NCI-H2171 treated with DMSO at 0.1 percent for 48 hours (cell line): Measurements from ENCODE around the gene LRRC66.

Experiments
- DNase-seq: peaks from one replicate; lab custom pipeline; 2025; lab: John Stamatoyannopoulos, UW

LRRC66 gene

DNA sequence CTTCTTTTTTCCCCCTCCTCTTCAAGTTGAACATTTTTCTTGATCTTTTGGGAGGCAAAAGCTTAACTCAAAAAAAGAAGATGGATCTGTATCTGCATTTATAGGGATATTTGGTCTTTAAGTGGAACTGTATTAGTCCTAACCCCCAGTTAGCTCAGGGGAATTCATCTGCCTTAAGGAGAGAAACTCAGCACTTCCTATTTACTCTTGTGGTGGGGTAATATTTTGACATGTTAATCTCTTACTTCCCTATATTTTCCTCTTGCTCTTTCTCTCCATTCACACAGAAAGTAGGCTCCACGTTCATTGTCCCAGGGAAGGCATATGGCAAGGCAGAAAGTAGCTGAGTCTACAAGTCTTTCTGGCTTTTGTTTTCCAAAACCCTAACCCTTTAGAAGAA lies 5.3 kb downstream of the LRRC66 start:
- no peak for DNase-seq

DNA sequence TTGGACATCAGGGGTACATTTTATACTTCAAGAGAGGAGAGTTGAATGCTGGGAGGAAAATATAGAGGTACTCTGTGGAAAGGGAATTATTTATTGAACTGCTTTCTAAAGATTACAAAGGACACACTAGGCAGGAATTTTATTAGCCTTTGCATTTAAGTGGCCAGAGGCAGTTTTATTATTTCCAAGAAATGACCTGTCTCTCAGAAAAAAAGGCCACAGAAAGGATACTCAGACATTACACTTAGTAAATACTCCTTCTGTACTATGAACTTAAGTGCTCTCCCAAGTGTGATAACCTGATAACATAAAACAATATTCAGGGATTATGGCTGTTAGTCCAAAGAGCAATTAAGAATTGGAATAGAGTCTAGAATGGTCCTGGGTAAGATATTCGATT lies 7.5 kb downstream of the LRRC66 start:
- DNase-seq = no peak

DNA sequence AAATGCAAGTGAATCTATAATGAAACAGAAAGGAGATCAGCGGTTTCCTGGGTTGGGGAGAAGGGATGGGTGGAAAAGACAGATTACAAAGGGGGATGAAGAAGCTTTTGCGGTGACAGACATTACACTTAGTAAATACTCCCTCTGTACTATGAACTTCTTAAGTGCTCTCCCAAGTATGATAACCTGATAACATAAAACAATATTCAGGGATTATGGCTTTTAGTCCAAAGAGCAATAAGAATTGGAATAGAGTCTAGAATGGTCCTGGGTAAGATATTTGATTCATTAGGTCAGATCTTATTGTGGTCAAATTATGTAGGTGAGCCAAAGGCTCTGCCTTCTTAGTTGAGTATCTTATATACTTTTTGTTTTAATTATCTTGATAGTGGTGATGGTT lies 9.2 kb downstream of the LRRC66 start:
- DNase-seq = no peak

DNA sequence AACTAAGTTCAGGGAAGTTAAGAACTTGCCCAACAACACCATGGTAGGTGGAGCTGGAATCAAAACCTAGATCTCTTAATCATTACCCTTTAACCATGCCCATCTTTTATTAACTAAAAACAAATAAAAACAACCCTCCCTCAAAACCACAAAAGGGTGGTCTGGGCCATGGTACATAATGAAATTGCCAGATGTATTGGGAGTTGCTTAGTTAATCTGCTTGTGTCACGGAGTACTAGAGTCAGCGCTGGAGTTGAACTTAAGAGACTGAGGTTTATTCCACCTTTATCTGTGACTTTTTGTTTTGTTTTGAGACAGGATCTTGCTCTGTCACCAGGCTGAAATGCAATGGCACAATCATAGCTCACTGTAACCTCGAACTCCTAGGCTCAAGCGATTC lies 13.3 kb downstream of the LRRC66 start:
- no peak for DNase-seq

DNA sequence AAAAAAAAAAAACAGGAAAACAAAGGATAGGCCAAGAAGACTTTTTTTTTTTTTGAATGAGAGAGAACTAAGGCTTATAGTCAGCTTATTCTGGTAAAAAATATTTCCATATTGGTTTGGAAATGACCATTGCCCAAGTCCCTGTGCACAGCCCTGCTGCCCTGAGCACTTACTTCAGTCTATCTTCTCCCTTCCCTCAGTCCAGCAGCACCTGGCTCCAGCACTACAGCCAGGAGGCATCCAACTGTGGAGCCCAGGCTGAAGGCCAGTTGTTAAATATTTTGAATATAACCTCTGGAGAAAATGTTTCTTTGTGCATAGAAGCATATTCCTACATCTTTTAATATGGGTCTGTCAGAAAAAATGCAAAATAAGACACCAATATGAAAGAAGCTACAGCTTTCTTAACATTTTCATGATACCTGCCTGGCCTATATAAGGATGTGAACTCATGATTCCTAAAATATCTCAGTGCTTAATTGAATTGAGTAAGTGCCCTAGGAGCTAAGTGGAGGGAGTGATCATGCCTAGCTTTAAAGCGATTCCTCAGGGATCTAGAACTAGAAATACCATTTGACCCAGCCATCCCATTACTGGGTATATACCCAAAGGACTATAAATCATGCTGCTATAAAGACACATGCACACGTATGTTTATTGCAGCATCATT lies 14.4 kb downstream of the LRRC66 start:
- no peak for DNase-seq

DNA sequence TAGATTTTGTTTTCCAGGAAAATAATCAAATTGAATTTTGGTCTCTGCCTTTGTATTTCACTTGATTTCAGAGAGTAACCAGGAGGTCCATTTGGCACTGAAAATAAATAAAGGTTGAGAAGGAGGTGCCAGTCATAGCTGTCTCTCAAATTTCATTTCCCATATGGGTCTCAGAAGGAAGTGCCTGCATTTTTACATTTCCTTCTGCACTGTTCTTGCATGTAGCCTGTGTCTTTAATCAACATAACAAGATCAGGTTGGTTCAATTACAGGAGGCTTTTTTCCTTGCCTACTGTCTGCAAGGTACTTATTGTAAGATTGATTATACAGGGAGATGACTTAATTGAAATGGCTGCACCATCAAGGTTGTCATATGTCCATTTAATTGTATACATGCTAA lies 15.7 kb downstream of the LRRC66 start:
- DNase-seq = no peak

DNA sequence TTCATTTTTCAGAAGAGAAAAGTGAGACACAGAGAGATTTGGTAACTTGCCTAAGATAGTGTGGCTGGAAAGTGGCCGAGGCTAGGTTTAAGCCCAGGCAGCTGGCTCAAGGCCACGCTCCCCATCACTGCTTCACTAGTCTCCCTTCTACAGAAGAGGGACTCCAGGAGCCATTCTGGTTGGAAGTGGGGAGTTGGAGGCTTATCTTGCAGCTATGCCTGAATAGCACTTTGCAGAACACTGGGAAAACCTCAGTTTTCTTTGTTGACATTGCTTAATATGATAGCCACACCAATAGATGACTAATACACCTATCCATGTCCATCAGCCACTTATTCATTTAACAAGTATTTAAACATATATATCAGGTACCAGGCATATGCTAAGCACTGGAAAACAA lies 18.5 kb downstream of the LRRC66 start:
- DNase-seq = no peak

DNA sequence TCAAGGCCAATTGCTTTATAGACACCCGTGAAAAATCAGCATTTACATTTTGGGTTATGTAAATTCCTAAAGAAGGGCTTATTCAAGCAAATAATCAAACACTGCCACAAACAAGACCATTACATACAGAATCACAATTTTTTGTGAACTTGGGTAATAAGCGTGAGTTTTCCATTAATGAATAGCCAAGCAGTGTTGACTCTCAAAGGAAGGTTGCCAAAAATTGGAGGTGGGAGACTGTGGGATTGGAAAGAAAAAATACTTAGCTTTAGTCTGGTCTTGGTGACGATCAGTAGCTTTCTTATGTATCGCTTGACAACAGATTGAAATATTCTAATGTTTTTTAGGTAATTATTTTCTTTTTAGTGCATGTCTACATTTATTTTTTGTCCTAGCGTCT lies 20.9 kb downstream of the LRRC66 start:
- DNase-seq = no peak

DNA sequence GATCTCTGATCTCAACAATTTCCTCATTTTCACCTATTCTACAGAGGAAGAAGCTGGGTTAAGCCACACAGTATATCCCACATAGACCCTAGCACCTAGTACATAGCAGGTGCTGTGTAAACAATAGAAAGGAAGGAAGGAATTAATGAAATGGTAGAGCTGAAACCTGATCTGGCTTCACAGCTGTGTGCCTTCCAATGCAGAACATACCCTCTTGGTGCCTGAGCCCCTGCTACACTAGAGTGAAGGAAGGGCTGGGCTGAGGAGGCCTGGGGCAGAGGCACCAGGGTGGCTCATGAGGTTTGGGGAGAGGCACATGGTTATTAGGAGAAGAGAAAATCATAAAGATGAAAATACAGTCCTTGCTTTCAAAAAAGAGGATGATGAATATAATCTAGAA lies 21.3 kb downstream of the LRRC66 start:
- DNase-seq = peak; percentile 2

DNA sequence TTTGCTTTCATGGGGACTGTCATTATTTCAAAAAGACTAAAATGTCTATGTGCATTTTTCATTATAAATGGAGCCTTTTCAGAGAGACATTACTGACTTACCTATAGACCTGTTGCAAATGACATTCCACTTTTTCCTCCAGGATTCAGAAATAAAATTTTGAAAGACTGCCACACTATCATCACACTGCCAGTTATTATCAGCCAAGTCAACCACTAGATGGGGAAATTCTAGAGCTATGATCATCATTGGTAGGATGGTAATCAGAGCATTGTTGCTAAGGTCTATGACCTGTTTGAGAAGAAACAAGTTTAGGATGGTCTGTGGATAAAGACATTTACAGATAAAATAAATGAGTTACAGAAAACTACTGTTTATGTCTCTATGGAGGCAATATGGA lies 22.5 kb downstream of the LRRC66 start:
- DNase-seq = no peak

DNA sequence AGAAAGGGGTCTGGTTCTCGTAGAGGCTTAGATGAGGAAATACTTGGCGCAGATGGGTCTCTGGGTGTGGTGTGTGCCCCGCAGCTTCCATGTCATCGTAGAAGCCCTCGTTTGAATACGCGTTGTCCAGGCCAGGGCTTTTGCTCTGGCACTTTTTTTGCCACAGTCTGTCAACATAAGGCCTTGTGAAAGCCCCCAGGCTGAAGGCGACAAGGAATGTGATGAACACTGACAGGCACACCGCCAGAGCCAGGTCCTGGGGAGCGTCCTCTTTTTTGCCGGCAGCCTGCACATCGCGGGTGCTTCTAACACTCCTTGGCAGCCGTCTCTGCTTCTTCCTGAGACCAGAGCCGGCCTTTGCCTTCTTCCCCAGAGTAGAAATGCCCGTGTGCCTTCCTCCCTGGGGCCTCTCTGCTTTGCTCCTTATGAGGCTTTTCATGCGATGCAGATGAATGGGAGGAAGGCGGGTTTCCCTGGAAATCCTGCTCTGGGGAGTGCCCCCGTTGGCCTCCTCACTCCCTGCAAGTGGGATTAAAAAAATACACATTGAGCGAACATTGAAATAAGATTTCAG lies 24.4 kb downstream of the LRRC66 start:
- no peak for DNase-seq

DNA sequence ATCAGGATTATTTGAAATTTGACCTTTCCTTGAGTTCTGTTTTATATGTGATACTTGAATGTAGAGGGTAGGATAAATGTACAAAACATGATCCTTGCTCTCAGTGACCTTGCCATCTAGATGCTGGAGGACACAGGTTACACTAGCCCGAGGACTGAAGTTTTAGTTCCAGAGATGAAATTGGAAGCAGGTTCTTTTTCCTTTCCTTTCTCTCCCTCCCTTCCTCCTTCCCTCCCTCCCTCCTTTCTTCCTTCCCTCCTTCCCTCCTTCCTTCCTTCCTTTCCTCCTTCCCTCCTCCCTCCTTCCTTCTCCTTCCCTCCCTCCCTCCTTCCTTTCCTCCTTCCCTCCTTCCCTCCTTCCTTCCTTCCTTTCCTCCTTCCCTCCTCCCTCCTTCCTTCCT lies 54.3 kb downstream of the LRRC66 start:
- DNase-seq = no peak

DNA sequence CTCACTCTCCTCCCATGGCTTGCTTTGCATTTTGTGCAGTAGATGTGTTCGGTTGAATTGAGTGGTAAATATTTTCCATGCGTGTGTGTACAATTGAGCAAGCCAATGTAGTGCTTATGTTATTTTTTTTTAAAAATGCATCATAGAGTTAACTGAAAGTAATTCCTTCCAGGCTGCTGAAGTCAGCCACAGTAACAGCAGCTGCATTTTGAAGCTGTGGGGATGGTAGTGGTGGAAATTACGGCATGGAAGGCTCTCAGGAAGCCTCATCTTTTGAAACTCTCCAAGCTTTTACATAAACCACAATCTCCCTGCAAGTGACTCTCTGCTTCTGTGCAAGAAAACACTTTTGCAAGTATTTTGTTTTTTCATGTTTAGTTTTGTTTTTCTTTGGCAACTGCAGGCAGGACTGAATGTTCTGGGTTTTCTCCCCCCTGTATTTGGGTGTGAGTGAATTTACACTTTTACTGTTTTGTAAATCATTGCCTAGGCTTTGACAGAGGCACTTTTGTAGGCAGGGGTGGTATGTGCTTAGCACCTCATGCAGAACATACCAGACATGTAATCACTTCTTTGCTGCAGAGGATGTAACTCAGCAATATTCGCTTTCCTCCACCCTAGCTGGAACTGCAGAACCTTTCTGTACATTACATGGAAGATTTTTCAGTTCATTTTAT lies 56.2 kb downstream of the LRRC66 start:
- DNase-seq = no peak

DNA sequence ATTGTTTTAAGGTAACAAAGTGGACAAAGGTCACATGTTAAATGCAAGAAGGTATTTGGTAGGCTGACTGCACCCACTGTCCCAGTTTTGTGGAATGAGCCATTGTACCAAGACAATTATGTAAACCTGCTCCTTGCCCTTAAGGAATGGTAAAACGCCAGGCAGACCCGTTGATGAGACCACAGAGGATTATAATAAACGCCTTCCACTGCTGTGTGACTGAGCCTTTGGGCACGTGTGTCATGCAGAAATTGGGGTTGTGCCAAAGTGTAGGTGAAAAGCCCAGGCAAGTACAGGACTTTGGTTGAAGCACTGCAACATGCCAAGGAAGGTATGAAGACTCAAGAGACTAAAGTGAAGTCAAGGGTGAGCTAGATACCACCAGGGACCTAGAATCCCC lies 59.7 kb downstream of the LRRC66 start:
- no peak for DNase-seq

DNA sequence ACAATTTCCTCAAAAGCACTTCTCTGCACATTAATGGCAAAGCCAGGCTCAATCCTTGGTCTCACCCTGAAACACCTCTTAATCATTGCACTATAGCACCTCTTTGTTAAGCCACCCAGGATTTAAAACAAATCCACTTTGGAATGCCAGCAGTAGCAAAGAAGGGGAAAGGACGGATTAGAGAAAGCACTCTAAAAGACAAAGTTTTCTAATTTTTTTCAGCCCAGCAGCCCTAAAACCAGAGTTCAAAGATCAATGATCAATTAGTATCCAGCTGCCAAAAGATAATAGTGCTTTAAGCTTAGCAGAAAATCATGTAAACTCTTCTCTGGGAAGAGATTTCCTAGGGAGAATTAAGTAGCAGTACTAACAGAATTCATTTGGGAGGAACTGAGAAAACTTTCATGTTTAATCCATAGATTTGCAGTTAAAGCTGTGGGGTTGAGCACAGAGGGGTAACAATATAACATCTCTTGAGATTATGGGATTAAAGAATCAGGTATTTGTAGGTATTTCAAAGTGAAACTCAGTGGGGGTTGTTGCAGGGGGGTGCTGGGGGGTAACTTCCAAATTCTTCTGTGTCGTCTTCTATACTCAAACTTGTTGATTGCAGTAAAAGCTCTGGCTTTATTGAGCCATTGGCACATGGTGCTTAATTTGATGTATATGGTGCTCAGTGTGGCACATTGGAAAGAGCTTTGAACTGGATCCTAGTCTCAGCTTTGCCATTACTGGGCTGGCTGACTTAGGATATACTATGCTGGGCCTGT lies 61.8 kb downstream of the LRRC66 start:
- DNase-seq = no peak
